Neural progenitor cell (in vitro differentiated cells): ENCODE data around the gene PPM1L.

Source experiments
- CTCF ChIP-seq: fragments of 200-600 bp; sonication (generic); IDR thresholded peaks from 2 replicates; pipeline ENCODE4 v1.5.1; 2017; ENCODE audit warnings: antibody characterized with exemption, mild to moderate bottlenecking
- EZH2 ChIP-seq: fragments of 200-600 bp; sonication (generic); IDR thresholded peaks from 2 replicates; pipeline ENCODE4 v1.6.1; 2017; ENCODE audit warnings: antibody characterized with exemption, mild to moderate bottlenecking, moderate library complexity
- EZH2phosphoT487 ChIP-seq: fragments of 200-600 bp; sonication (generic); IDR thresholded peaks from 2 replicates; pipeline ENCODE4 v1.6.1; 2017; ENCODE audit warnings: antibody characterized with exemption

DNA sequence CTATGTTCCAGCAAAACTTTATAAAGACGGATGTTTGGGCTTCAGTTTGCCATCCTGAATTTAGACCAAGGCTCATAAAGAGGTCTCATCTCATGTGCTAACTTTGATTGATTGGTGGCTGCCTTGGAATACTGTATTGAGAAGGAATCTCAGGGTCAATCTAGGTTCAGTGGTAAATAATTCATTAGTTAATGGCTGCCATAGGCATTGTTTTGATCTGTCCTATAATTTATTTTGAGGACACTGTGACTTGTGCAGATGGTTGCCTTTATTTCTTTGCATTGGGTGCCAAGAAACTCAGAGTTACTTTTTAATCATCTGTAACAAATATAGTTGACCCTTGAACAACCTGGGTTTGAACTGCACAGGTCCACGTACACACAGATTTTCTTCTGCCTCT, 189.3 kb downstream of the PPM1L start:
- TF ChIP-seq CTCF (no peak), EZH2phosphoT487 (no peak), EZH2 (no peak)
